ENCODE data around the gene ALDH4A1. TPM values are rescaled to one million over a fixed set of nuclear protein-coding genes. Genes with fewer than 3 reads are reported as not detected.

Gene ALDH4A1
- total RNA-seq, 1 donor from 2014 or later = 6.5 TPM

- no peak for TF ChIP-seq CTCF (IDR thresholded peaks at IDR 0.05)
- Mint-ChIP-seq H3K9me3 (peaks cover 5% of the 10 kb centered on the region), H3K27me3 (peaks cover 28% of the 10 kb centered on the region), H3K36me3 (ENCODE audit: low read depth) (no peaks in the 10 kb centered on the region), H3K4me1 (no peaks in the 10 kb centered on the region), H3K4me3 (no peak overlapping the region), H3K27ac (no peak overlapping the region)
- ChIA-PET POLR2A (no interaction called here), CTCF (no interaction called here)
- DNase-seq (no peak), ATAC-seq (ENCODE audit: low read depth) (no peak)
- intact Hi-C loops (cut with micrococcal nuclease) = no loop called here
These were observed 78.9 kb downstream of the ALDH4A1 start for GRCh38 chr1:18823438-18823837.

Other genes with a start within 250 kb of the ALDH4A1 start
- gene TAS1R2, start 42.9 kb downstream of the ALDH4A1 start, total RNA-seq = not detected in 2 replicates
- 13.0 and 13.6 TPM in 2 replicates for gene IFFO2, start 54.1 kb upstream of the ALDH4A1 start, total RNA-seq